Hematopoietic multipotent progenitor cell treated with erythropoietin and hydrocortisone succinate and interleukin-3 and kit ligand, for 17 days (in vitro differentiated cells): Measurements from ENCODE around the gene HES4.
"Not testable (repeated sequence)": the region's sequence is repeated elsewhere in the genome, so short reads cannot be mapped to it uniquely, and the experiment has no call there.

Experiments
- DNase-seq: peaks from one replicate; pipeline ENCODE4 v3.0.0-alpha.2; 2015; ENCODE audit warnings: low spot score

The HES4 gene

GRCh38 chr1:978835-979743 lies 20.8 kb downstream of the HES4 start:
- no peak for DNase-seq

DNA sequence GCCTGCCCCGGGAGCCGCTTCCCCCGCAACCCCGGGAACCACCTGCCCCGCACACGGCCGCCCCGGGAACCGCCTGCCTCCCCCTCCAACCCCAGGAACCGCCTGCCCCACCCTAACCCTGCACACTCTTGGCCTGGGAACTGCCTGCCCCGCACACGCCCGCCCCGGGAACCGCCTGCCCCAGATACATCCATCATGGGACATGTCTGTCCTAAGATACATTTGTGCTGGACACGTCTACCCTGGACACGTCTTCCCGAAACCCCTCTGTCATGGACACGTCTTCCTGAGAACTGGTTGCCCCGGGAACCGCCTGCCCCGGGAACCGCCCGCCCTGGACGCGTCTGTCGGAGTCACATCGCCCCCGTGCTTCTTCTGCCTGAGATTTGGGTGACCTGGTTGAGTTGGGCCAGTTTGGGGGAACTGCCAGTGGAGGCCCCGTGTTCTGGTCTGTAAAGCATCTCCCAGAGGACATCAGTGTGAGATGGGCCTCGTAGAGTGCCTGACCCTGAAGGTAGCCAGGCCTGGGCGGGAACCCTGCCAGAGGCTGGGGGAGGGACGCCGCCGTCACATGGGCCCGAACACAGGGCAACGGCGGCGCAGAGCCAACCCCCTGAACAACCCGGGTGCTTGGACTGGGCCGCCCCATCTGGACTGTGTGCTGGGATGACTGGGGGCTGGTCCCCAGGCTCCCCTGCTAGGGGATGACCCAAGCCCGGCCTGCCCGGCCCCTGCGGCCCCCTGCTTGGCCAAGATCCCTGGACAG lies 21.6 kb downstream of the HES4 start:
- no peak for DNase-seq

DNA sequence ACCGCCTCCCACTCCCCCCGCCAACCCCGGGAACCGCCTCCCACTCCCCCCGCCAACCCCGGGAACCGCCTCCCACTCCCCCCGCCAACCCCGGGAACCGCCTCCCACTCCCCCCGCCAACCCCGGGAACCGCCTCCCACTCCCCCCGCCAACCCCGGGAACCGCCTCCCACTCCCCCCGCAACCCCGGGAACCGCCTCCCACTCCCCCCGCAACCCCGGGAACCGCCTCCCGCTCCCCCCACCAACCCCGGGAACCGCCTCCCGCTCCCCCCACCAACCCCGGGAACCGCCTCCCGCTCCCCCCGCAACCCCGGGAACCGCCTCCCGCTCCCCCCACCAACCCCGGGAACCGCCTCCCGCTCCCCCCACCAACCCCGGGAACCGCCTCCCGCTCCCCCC lies 23.1 kb downstream of the HES4 start:
- DNase-seq = not testable (repeated sequence)

DNA sequence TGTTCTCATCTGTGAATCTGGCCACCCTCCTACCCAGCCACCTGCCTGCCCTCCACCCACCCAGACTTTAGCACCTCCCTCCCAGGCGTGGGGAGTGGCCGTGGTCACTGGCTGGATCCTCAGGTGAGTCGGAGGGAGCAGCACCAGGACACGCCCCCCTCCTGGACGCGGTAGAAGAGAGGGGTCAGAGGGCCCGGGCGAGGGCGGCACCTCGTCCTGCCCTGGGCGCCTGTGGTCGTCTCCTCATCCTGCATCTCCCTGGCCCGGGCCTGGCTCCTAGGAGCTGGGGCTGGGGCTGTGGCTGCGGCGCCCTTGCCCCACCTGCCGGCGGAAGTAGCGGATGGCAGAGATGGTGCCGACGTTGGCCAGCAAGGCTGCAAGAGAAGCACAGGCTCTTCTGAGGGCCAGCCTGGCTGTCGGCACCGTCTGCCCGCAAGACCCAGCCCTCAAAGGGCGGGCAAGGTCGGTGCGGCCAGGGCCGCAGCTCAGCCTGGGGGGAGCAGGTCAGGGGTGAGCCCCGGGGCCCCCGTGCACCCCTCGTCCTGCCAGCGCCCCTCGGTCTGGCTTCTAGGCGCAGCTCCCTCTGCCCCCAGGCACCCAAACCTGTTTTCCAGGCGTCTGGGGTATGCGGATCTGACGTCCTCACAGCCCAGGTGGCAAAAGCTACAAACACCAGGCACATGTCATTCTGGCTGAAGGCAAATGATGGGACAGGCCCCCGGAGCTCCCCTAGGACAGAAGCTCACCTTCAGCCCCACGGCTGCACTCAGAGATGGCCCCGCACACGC lies 23.8 kb downstream of the HES4 start:
- DNase-seq = no peak

GRCh38 chr1:975365-975764 lies 24.5 kb downstream of the HES4 start:
- DNase-seq = no peak

GRCh38 chr1:974687-975328 lies 25.1 kb downstream of the HES4 start:
- no peak for DNase-seq

DNA sequence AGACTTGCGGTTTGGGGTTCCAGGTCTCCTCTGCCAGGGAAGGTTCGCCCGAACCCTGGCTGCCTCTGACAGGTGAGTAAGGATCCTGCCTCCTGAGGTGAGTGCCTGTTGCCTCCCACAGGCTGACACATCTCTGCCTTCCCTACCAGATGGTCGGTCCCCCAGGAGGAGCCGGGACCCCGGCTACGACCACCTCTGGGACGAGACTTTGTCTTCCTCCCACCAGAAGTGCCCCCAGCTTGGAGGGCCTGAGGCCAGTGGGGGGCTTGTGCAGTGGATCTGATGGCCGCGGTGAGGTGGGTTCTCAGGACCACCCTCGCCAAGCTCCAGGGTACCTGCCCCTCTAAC lies 25.6 kb downstream of the HES4 start:
- DNase-seq = no peak

- no peak for DNase-seq
Measured at GRCh38 chr1:973459-974292, 26.2 kb downstream of the HES4 start.

- DNase-seq = no peak
Measured at GRCh38 chr1:972726-973458, 27.0 kb downstream of the HES4 start.

DNA sequence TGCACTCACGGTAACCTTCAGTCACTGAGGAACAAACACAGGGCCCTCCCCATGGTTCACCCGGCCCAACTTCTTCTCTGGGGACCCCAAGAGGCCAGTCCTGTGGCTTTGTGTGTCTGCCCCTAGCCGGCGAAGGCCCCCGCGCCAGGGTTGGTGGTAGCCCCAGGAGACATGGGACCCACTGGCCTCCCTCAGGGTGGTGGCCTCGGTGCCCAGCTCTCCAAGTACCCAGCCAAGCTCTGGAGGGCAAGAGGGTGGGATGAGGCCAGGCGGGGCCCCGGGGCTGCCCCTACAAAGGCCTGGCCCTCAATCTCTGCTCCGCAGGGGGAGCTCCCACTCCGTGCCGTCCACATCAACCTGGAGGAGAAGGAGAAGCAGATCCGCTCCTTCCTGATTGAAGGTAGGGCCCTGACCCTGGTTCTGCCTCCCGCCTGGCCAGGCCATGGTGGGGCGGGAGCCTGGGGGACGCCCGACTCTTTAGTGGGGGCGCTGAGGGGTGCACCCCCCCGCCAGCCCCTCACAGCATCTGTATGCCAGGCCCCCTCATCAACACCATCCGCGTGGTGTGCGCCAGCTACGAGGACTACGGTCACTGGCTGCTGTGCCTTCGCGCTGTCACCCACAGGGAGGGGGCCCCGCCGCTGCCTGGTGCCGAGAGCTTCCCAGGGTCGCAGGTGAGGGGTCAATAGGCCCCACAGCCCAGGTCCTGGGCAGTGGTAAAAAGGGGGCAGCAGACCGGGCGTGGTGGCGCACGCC lies 28.0 kb downstream of the HES4 start:
- no peak for DNase-seq

GRCh38 chr1:970973-971730 lies 28.7 kb downstream of the HES4 start:
- no peak for DNase-seq

DNA sequence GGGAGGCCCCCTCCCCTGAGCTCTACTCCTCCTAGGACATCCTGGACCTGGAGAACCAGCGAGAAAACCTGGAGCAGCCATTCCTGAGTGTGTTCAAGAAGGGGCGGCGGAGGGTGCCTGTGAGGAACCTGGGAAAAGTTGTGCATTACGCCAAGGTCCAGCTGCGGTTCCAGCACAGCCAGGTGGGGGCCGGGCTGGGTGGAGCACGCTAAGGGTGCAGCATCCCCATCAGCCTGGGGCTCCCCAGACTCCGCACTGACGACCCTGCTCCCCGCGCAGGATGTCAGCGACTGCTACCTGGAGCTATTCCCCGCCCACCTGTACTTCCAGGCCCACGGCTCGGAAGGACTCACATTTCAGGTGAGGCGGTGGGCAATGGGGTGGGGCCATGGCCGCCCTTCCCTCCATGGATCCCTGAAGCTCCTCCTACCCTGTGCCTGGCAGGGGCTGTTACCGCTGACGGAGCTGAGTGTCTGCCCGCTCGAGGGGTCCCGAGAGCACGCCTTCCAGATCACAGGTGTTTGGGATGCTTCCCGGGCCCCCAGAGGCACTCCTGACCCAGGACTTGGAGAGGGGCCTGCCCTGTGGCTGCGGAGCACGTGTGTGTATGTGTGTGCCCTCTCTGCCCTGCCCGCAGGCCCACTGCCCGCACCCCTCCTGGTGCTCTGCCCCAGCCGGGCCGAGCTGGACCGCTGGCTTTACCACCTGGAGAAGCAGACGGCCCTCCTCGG lies 29.5 kb downstream of the HES4 start:
- DNase-seq = no peak

DNA sequence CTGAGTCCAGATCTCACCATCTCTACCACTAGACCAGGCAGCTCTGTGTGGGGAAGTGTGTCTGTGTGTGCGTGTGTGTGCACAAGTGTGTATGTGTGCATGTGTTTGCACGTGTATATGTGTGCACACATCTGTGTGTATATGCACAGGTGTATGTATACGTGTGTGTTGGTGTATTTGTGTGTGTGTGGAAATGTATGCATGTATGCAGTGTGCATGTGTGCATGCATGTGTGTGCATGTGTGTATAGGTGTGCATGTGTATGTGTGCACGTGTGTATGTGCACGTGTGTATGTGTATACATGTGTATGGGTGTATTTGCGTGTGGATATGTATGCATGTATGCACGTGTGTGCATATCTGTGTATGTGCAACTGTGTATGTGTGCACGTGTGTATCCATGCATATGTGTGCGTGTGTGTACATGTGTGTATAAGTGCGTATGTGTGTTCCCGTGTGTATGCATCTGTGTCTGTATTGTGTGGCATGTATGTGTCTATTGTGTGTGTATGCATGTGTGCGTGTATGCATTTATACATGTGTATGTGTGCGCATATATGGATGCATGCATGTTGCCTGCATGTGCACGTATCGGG lies 30.5 kb downstream of the HES4 start:
- no peak for DNase-seq

GRCh38 chr1:967466-968343 lies 32.2 kb downstream of the HES4 start:
- DNase-seq = no peak

DNA sequence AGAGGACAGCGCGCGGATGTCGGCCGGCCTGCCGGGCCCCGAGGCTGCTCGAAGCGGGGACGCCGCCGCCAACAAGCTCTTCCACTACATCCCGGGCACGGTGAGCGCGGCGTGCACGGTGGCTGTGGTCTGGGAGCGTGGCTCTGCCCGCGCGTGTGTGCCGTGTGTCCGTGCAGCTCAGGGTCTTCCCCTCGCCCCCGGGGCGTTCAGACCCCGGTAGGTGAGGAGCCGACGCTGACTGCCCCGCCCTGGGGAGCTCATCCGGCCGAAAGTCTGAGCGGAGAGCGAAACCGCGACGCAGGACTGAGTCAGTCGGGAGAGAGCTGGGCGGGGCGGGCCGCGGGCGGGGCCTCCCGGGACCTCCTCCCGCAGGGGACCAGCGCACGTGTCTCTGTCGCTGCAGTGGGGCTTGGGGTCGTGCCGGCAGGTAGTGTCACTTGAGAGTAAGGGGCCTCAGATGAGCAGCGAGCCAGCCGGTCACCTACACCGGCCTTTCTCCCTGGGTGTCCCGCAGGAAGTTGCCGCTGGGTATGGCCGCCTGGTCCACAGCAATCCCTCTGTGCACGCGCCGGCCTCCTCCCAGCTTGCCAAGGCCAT lies 33.1 kb downstream of the HES4 start:
- no peak for DNase-seq

DNA sequence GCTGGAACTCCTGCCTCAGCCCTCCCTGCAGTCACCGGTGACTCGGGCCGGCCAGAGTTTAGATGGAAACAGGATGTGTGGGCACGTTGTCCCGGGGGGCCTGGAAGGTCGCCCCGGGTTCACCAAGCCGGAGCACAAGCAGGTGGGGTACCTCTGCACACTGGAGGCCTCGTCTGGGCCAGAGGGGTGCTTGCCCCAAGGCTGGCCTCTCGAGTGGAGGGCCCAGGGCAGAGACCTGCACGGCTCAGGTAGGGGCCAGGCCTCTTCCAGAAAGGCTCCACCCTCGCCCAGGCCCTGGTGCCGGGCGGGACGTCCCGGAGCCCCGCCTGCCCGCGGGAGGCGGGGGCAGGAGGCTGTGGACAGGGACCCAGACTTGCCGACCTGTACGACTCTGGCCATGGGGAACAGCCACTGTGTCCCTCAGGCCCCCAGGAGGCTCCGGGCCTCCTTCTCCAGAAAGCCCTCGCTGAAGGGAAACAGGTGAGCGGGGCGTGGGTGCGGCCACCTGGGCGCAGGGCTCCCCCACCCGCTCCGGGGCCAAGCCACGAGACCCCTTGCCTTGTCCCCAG lies 33.7 kb downstream of the HES4 start, which contains the start of gene PLEKHN1:
TSS of gene PLEKHN1 (plus strand) at position 348 of the 569 bp plus-strand sequence. CDS start at position 398, 50 bp downstream.
- DNase-seq = no peak
